GM19372 (cell line): ENCODE data around the gene TNFRSF4.
"Not testable (repeated sequence)": the region's sequence is repeated elsewhere in the genome, so short reads cannot be mapped to it uniquely, and the experiment has no call there.

Source experiments
- ATAC-seq: cut with Tn5 transposase; IDR thresholded peaks from one replicate; pipeline ENCODE4 v1.9.1; 2021; ENCODE audit warnings: mild to moderate bottlenecking, low read depth, moderate library complexity; ENCODE audit not compliant: unreplicated experiment

Gene TNFRSF4

GRCh38 chr1:1213345-1214265 lies at the start of gene TNFRSF4:
Gene TNFRSF4, minus strand, starts transcription at chr1:1214153. Its CDS starts 26 bp downstream, at chr1:1214127.
- ATAC-seq: no peak

DNA sequence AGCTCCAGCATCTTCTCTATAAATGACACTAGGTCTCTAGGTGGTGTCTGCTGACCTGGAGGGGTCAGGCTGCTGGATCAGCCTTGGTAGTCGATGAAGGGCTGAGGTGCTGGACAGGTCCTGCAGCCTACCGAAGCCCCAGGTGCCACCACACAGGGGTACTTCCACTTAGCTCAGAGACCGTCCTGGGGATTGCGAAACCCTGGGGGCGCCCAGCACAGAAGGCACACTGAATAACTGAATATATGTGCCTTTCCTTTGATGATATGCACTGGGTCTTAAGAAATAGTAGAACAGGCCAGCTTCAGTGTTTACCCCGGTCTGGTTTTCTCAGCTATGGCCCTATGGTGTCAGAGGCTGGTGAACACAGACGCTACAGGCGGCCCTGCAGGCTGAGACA lies 48.8 kb upstream of the TNFRSF4 start:
- no peak for ATAC-seq

GRCh38 chr1:1262071-1262470 lies 48.1 kb upstream of the TNFRSF4 start:
- ATAC-seq: no peak

- ATAC-seq: no peak
Observed at GRCh38 chr1:1260843-1261560, 47.0 kb upstream of the TNFRSF4 start.

GRCh38 chr1:1259951-1260600 lies 46.1 kb upstream of the TNFRSF4 start:
- ATAC-seq: no peak

DNA sequence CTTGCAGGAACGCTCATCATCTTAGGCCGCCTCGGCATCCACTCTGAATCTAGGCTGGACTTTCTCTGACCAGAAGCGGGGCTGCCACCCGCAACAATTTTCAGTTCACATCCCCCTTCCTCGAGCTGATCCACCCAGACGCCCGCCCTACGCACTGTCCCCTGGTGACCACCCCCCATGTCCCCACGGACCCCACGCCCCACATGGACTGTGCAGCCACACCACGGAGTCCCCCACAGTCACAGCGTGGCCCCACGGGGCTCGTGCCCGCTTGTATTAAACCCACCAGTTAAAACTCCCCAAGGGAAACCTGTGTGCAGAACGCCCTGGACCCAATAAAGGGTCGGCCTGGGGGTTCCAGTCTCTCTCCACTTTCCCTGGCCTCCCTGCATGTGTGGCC lies 45.6 kb upstream of the TNFRSF4 start:
- no peak for ATAC-seq

GRCh38 chr1:1259119-1259488 lies 45.2 kb upstream of the TNFRSF4 start:
- no peak for ATAC-seq

DNA sequence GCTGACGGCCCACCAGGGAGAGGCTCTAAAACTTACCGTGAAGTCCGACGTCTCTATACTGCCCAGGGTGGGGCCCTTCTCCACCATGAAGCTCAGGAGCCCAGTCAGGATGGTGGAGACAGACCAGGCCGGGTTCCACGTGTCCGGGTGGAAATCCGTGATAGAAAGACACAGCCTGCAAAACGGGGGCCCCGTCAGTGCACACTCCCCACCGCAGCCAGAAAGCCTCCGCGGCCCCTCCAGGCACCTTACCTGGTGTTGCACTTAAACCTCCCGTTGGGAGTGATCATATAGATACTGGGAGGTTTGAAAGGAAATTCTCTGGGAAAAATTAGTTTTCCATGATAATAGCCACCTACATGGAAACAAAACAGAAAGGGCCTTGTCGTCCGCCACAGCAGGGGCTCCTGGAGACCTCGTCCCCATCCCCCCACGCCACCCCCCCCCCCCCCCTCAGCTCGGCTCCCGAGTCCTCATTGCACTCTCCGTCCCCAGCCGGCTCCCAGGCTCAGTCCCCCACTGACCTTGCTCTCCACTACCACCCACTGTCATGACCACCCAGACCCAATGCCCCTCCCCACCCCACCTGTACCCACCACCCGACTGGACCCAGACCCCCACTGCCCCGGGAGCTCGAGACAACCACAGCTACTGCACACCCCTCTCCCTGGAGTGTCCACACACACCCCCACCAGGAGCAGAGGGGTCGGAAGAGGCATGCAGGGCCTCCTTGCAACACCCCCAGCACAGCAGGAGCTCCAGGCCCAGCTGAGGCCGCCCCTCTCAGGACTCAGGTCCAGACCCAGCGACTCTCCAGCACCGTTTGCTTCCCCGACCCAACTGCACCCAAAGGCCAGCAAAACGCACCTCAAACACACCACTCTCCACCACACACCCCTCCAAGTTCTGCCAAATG lies 43.3 kb upstream of the TNFRSF4 start:
- no peak for ATAC-seq

DNA sequence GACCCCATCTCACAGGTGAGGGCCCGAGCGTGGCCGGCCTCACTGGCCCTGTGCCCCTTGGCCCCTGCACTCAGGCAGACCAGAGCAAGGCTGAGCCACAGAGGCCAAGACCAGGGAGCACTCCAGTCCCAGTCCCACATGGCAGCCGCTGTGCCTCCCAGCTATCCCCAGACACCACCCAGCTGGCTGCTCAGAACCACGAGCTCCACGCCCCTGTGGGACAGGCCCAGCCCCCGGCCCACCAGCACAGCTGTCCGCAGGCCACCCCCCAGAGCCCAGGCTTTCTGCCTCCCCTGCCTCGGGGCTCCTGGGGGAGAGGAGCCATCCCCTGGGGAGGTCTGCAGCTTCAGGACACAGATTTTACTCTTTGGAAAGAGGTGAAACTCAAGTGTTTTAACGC lies 41.7 kb upstream of the TNFRSF4 start:
- no peak for ATAC-seq

GRCh38 chr1:1255078-1255477 lies 41.1 kb upstream of the TNFRSF4 start:
- ATAC-seq: no peak

DNA sequence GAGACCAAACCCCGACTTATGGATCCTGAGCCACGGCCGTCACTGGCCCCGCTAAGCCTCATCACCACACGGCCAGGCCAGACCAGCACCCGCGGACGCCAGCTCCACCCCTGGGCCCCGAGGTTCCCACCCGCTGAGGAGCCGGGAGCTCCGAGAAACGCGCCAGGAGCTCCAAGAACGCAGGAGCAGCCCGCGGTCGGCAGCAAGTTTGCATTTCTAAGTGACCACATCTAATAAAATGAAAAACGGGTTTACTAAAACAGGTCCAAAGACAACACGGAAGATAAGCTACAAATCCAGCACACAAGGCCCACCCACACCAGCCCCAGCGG lies 40.7 kb upstream of the TNFRSF4 start:
- no peak for ATAC-seq

DNA sequence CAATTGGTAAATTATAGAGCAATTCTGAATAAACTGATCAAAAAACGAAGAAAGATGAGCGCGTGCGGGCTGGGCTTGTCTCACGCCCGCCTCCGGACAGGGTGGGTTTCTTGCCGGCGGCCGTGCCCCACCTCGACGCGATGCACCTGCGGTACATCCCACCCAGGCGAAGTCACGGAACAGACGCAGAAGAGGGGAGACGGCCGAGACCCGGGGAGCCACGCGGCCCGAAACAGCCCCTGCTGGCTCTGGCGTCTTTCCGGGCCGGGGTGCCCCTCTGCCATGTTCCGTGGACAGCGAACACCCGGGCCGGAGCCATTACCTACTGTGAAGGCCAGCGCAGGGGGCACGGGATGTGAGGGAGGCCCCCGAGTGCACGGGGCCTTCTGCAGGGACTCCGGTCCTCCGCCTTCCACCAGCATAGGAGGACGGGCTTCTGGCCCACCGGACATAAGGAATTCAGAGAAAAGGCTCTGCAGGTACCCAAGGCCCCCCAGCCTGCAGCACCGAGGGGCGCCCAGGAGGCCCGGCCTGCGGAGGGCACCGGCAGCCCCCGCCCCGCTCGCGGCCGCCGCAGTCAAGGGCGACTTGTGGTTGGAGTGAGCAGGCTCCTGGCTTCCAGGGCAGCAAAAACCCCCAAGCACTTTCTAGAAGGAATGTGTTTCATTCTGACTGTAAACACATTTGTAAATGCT lies 40.2 kb upstream of the TNFRSF4 start:
- no peak for ATAC-seq

- ATAC-seq: no peak
Observed at GRCh38 chr1:1253314-1253713, 39.4 kb upstream of the TNFRSF4 start.

DNA sequence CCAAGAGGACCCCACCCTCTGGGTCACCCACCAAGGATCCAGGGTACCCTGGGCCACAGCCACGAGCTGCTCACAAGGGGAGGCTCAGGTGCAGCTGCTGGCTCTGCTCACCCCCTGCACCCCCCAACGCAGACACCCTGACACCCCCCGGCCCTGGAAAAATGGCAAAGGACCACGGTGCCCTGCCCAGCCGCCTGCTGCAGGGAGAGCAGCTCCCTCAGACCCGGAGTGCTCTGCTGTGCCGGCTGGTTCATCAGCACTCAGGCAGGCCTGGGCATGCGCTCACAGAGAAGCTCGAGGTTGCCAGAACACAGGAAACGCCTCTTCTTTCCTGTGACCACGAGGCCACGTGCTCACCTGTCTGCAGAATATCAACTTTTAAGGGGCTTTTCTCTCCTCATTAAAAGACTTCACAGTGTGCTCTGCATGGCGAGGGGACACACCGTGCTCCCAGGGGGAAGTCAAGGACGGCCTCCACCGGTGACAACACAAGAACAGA lies 36.9 kb upstream of the TNFRSF4 start:
- no peak for ATAC-seq

DNA sequence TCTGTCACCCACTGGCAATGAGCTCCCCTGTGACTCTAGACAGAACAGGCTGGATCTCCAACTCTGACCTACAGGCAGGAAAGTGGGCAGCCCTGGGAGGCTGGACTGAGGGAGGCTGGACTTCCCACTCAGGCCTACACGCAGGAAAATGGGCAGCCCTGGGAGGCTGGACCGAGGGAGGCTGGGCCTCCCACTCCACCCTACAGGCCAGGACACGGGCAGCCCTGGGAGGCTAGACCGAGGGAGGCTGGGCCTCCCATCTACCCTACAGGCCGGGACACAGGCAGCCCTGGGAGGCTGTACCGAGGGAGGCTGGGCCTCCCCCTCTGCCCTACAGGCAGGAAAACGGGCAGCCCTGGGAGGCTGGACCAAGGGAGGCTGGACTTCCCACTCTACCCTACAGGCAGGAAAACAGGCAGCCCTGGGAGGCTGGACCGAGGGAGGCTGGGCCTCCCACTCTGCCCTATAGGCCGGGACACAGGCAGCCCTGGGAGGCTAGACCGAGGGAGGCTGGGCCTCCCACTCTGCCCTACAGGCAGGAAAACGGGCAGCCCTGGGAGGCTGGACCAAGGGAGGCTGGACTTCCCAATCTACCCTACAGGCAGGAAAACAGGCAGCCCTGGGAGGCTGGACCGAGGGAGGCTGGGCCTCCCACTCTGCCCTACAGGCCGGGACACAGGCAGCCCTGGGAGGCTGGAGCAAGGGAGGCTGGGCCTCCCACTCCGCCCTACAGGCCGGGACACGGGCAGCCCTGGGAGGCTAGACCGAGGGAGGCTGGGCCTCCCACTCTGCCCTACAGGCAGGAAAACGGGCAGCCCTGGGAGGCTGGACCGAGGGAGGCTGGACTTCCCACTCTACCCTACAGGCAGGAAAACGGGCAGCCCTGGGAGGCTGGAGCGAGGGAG lies 34.3 kb upstream of the TNFRSF4 start:
- not testable (repeated sequence) for ATAC-seq

GRCh38 chr1:1247341-1247913 lies 33.5 kb upstream of the TNFRSF4 start:
- no peak for ATAC-seq

DNA sequence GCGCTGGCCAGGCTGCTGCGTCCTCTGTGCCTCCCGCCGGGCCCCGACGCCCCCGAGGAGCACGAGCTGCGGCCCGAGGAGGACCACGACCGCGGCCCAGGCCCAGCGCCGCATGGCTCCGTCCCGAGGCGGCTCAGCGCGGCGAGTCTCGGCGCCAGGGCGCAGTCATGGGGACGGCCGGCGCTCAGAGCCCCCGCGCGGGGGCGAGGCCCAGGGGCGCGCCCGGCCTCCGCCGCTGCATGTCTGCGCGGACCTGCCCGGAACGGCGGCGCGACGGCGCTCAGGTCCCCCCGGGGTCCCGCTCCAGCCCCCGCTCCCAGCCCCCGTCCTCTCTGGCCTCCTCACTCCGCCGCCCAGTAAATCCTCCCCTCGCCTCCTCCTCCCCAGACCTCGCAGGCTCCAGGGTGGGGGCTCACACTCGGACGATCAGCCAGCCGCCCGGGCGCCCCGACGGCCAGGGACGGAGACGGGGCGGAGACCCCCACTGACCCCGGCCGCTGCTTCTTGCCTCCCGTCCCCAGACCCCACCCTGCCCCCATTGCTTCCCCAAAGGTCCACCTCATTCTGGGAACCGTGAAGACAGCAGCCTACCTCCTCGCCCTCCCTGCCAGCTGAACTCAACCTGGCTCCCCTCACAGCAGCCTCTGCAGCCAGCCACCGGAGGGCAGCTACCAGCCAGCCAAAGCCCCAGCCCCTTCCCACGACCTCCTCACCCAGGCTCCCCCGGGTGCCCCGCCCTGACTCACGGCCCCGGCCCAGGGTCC lies 32.8 kb upstream of the TNFRSF4 start, which contains the start of gene C1QTNF12:
C1QTNF12 (minus strand) TSS at position 146 of the 764 bp plus-strand sequence; CDS start at position 114, 32 bp downstream.
- ATAC-seq: no peak
